Stimulated activated CD8-positive, alpha-beta memory T cell treated with anti-CD3 and anti-CD28 coated beads, Interleukin-4, amount 100 ng/mL, for 4 hours (primary cell): ENCODE measurements around the gene LIPK.
"Not testable (repeated sequence)": the region's sequence is repeated elsewhere in the genome, so short reads cannot be mapped to it uniquely, and the experiment has no call there.

ENCODE experiments used
- DNase-seq, 2 donors: peaks; one replicate each; pipeline ENCODE4 v3.0.0-alpha.2; 2020; ENCODE audit warnings: low read depth in 2 of 2, low spot score in 1 of 2

The LIPK gene

GRCh38 chr10:88705958-88706357, at the start of gene LIPK:
Gene LIPK, plus strand, starts transcription at chr10:88706249. Its CDS starts 18,295 bp downstream, at chr10:88724544.
- no peak for DNase-seq

GRCh38 chr10:88657901-88658300, 48.1 kb upstream of the LIPK start:
- DNase-seq = no peak

- no peak for DNase-seq
These were observed 46.1 kb upstream of the LIPK start for GRCh38 chr10:88659725-88660597.

GRCh38 chr10:88660598-88660884, 45.5 kb upstream of the LIPK start:
- DNase-seq = no peak

- no peak for DNase-seq
These were observed 45.0 kb upstream of the LIPK start for GRCh38 chr10:88661018-88661417.

GRCh38 chr10:88661577-88661976, 44.5 kb upstream of the LIPK start:
- DNase-seq = no peak

GRCh38 chr10:88663153-88663552, 42.9 kb upstream of the LIPK start:
- DNase-seq = not testable (repeated sequence)

- DNase-seq = no peak
These were observed 41.9 kb upstream of the LIPK start, which contains the start of gene LIPF for GRCh38 chr10:88664142-88664541. Gene LIPF, plus strand, starts transcription at chr10:88664442. Its CDS starts 2,856 bp downstream, at chr10:88667298.

GRCh38 chr10:88668465-88668864, 37.6 kb upstream of the LIPK start:
- DNase-seq = no peak

GRCh38 chr10:88670497-88670896, 35.6 kb upstream of the LIPK start:
- DNase-seq = no peak

GRCh38 chr10:88672041-88672440, 34.0 kb upstream of the LIPK start:
- no peak for DNase-seq

- no peak for DNase-seq
These were observed 29.6 kb upstream of the LIPK start for GRCh38 chr10:88676283-88677060.

- no peak for DNase-seq
These were observed 25.1 kb upstream of the LIPK start for GRCh38 chr10:88680958-88681357.

GRCh38 chr10:88682491-88682890, 23.6 kb upstream of the LIPK start:
- DNase-seq = no peak

- no peak for DNase-seq
These were observed 18.1 kb upstream of the LIPK start for GRCh38 chr10:88687853-88688467.

- no peak for DNase-seq
These were observed 16.7 kb upstream of the LIPK start for GRCh38 chr10:88689366-88689765.

GRCh38 chr10:88693392-88694020, 12.5 kb upstream of the LIPK start:
- no peak for DNase-seq

- no peak for DNase-seq
These were observed 3.0 kb upstream of the LIPK start for GRCh38 chr10:88702848-88703597.

- no peak for DNase-seq
These were observed 1.5 kb downstream of the LIPK start for GRCh38 chr10:88707429-88708155.

GRCh38 chr10:88709361-88709760, 3.3 kb downstream of the LIPK start:
- DNase-seq = not testable (repeated sequence)
